PFSK-1 (cell line): ENCODE measurements around the gene ANKRD33.

Experiments used
- FOXP2 ChIP-seq: optimal IDR thresholded peaks from 2 replicates; pipeline ENCODE3; 2011; ENCODE audit warnings: borderline replicate concordance, control low read depth, inconsistent platforms; ENCODE audit not compliant: insufficient read depth; ENCODE audit errors: extremely low read length, extremely low read depth
- POLR2AphosphoS5 ChIP-seq: IDR thresholded peaks from 2 replicates; pipeline ENCODE4 v1.6.1; 2012; ENCODE audit warnings: low read depth, mild to moderate bottlenecking, control low read depth, low read length, moderate library complexity
- REST ChIP-seq, 2 experiments: IDR thresholded peaks; 2 replicates each; pipeline versions ENCODE4 v1.6.1 to v1.8.0; 2011 to 2012; ENCODE audit warnings: low read depth in 2 of 2, low read length in 2 of 2, control low read depth in 1 of 2, inconsistent platforms in 1 of 2, mild to moderate bottlenecking in 1 of 2, moderate library complexity in 1 of 2; ENCODE audit not compliant: insufficient read depth in 1 of 2
- SIN3A ChIP-seq: IDR thresholded peaks from 2 replicates; pipeline ENCODE4 v1.6.1; 2012; ENCODE audit warnings: mild to moderate bottlenecking, low read length, moderate library complexity, borderline replicate concordance; ENCODE audit not compliant: insufficient read depth
- TAF1 ChIP-seq: IDR thresholded peaks from 2 replicates; pipeline ENCODE4 v1.6.1; 2012; ENCODE audit warnings: low read length, control low read depth, borderline replicate concordance; ENCODE audit not compliant: insufficient read depth

ANKRD33 gene

GRCh38 chr12:51863363-51863932, 24.5 kb upstream of the ANKRD33 start:
- no peak for TF ChIP-seq TAF1
- no peak for TF ChIP-seq SIN3A
- TF ChIP-seq REST (IDR thresholded peaks at IDR 0.05; ENCODE audit: insufficient read depth in 1 of 2, low read depth in 2 of 2, low read length in 2 of 2), result no peak
- TF ChIP-seq FOXP2, result no peak
- no peak for TF ChIP-seq POLR2AphosphoS5

GRCh38 chr12:51863933-51864832, 23.7 kb upstream of the ANKRD33 start:
- TF ChIP-seq SIN3A (no peak), FOXP2 (no peak), POLR2AphosphoS5 (no peak), TAF1 (no peak), REST (IDR thresholded peaks at IDR 0.05; ENCODE audit: insufficient read depth in 1 of 2, low read depth in 2 of 2, low read length in 2 of 2) (no peak)

GRCh38 chr12:51864833-51865670, 22.9 kb upstream of the ANKRD33 start:
- TF ChIP-seq REST (IDR thresholded peaks at IDR 0.05; ENCODE audit: insufficient read depth in 1 of 2, low read depth in 2 of 2, low read length in 2 of 2) (no peak), TAF1 (no peak), POLR2AphosphoS5 (no peak), FOXP2 (no peak), SIN3A (no peak)

- no peak for TF ChIP-seq TAF1
- no peak for TF ChIP-seq FOXP2
- TF ChIP-seq SIN3A, result no peak
- no peak for TF ChIP-seq POLR2AphosphoS5
- TF ChIP-seq REST (IDR thresholded peaks at IDR 0.05; ENCODE audit: insufficient read depth in 1 of 2, low read depth in 2 of 2, low read length in 2 of 2), result no peak
These were observed 22.1 kb upstream of the ANKRD33 start for GRCh38 chr12:51865757-51866270.
